Mammary epithelial cell (primary cell): ENCODE data around the gene ERP29.

Experiments used
- EZH2 ChIP-seq: IDR thresholded peaks from 2 replicates; pipeline ENCODE4 v1.6.1; 2012; ENCODE audit warnings: low read length, inconsistent platforms, borderline replicate concordance
- TF ChIP-seq, protein P1 (sequence below), 2 donors: IDR thresholded peaks in 1 of 2; conservative IDR thresholded peaks in 1 of 2; 2 replicates each; pipeline ENCODE4 v1.5.1; 2011 to 2012; ENCODE audit warnings: inconsistent platforms in 2 of 2, low read length in 2 of 2, mild to moderate bottlenecking in 2 of 2, control low read depth in 1 of 2, low read depth in 1 of 2; ENCODE audit not compliant: insufficient read depth in 1 of 2; ENCODE audit errors: extremely low read depth in 1 of 2

DNA sequence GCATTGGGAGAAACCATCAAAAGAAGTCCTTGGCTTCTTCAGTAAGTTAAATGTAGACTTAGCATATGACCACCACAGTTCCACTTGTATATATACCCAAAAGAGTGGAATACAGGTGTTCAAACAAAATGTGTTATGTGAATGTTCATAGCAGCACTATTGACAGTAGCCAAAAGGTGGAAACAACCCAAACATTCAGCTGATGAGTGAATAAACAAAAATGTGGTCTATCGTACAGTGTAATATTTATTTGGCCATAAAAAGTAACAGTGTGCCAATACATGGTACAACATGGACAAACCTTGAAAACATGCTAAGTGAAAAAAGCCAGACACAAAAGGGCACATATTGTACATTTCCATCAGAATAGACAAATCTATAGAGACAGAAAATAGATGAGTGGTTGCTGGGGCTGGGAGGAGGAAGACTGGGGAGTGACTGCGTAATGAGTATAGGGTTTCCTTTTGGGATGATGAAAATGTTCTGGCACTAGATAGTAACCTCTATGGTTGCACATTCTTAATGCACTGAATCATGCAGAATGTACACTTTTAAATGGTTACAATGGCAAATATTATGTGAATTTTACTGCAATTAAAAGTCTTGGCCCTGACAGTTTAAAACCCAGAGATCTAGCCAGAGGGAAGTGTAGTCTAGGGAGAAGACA is 5.5 kb downstream of the ERP29 start:
- TF ChIP-seq, protein P1, sequence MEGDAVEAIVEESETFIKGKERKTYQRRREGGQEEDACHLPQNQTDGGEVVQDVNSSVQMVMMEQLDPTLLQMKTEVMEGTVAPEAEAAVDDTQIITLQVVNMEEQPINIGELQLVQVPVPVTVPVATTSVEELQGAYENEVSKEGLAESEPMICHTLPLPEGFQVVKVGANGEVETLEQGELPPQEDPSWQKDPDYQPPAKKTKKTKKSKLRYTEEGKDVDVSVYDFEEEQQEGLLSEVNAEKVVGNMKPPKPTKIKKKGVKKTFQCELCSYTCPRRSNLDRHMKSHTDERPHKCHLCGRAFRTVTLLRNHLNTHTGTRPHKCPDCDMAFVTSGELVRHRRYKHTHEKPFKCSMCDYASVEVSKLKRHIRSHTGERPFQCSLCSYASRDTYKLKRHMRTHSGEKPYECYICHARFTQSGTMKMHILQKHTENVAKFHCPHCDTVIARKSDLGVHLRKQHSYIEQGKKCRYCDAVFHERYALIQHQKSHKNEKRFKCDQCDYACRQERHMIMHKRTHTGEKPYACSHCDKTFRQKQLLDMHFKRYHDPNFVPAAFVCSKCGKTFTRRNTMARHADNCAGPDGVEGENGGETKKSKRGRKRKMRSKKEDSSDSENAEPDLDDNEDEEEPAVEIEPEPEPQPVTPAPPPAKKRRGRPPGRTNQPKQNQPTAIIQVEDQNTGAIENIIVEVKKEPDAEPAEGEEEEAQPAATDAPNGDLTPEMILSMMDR (conservative IDR thresholded peaks at IDR 0.05 in 1 of 2, IDR thresholded peaks at IDR 0.05 in 1 of 2; ENCODE audit: extremely low read depth in 1 of 2, insufficient read depth in 1 of 2, low read depth in 1 of 2, low read length in 2 of 2): no peak
- TF ChIP-seq EZH2: no peak
